Epithelial cell of proximal tubule (primary cell): ENCODE data around the gene RBM17. TPM values are rescaled to one million over a fixed set of nuclear protein-coding genes. Genes with fewer than 3 reads are reported as not detected.
A peak's percentile ranks its signal among the peaks of the same experiment; 100 is the strongest.

Experiments used
- DNase-seq: peaks from one replicate; pipeline ENCODE4 v3.0.0-alpha.2; 2011; ENCODE audit warnings: low read depth
- H3K4me3 ChIP-seq: 2 replicates; pipeline ENCODE4 v1.5.1; 2011; ENCODE audit warnings: low read depth, mild to moderate bottlenecking, low read length
- total RNA-seq: library from RNA; depleted of rRNA; stranded (reverse); fragments of >200 nt; gene quantifications from 2 replicates; pipeline ENCODE4 v1.2.3, GENCODE V29; 2015
- TF ChIP-seq, protein P1 (sequence below): conservative IDR thresholded peaks from 2 replicates; pipeline ENCODE4 v1.5.1; 2012; ENCODE audit warnings: low read depth, mild to moderate bottlenecking, low read length

RBM17 gene
- total RNA-seq, 1 donor from 2014 or later, result 57.3 TPM

GRCh38 chr10:6142644-6143043 lies 53.8 kb downstream of the RBM17 start:
- no peak overlapping the region for H3K4me3 ChIP-seq
- TF ChIP-seq, protein P1, sequence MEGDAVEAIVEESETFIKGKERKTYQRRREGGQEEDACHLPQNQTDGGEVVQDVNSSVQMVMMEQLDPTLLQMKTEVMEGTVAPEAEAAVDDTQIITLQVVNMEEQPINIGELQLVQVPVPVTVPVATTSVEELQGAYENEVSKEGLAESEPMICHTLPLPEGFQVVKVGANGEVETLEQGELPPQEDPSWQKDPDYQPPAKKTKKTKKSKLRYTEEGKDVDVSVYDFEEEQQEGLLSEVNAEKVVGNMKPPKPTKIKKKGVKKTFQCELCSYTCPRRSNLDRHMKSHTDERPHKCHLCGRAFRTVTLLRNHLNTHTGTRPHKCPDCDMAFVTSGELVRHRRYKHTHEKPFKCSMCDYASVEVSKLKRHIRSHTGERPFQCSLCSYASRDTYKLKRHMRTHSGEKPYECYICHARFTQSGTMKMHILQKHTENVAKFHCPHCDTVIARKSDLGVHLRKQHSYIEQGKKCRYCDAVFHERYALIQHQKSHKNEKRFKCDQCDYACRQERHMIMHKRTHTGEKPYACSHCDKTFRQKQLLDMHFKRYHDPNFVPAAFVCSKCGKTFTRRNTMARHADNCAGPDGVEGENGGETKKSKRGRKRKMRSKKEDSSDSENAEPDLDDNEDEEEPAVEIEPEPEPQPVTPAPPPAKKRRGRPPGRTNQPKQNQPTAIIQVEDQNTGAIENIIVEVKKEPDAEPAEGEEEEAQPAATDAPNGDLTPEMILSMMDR, result no peak
- no peak for DNase-seq

- TF ChIP-seq, protein P1, result no peak
- DNase-seq, result no peak
- H3K4me3 ChIP-seq, result no peak overlapping the region
These were observed 54.3 kb downstream of the RBM17 start for GRCh38 chr10:6143181-6143580.

GRCh38 chr10:6144406-6145165 lies 55.8 kb downstream of the RBM17 start:
- no peak for DNase-seq
- peak overlapping the region; percentile 69 for H3K4me3 ChIP-seq
- TF ChIP-seq, protein P1, result no peak

DNA sequence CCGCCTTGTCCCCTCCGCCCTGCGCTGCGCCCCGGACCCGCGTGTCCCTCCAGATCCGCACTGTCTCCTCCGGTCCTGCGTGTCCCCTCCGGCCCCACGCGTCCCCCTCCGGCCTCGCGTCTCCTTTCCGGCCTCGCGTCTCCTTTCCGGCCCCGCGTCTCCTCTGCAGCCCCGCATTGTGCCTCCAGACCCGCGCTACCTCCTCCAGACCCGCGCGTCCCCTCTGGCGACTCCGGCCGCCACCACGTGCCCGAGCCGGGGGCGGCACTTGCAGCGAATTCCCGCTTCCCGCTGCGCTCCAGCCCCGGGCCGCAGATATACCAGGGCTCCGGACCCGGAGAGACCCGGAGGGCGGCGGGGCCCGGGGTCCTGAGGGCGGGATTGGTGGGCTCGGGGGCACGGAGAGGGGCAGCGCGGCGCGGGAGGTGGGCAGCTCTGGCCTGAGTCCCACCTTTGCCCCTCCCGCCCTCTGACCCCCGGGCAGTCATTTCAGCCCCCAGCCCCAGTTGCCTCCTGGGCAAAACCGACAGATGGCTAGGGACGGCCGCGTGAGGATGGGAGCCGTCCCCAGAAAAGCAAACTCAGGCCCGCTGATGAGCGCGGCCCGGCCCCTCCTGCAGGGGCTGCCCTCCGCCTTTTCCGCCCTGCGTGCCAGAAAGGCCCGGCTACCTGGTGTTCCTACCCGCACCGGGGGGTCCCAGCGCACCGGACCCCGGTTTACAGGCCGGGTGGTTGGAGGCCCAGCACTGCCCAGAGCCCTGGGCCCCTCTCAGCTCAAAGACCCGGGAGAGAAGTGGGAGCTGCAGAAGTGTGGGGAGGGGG lies 56.5 kb downstream of the RBM17 start:
- DNase-seq, result no peak
- peak overlapping the region; percentile 69 for H3K4me3 ChIP-seq
- TF ChIP-seq, protein P1, result no peak

GRCh38 chr10:6146013-6146785 lies 57.4 kb downstream of the RBM17 start:
- DNase-seq, result no peak
- TF ChIP-seq, protein P1, result no peak
- peak overlapping the region; percentile 69 for H3K4me3 ChIP-seq

- DNase-seq, result no peak
- TF ChIP-seq, protein P1, result no peak
- peak overlapping the region; percentile 69 for H3K4me3 ChIP-seq
These were observed 58.1 kb downstream of the RBM17 start for GRCh38 chr10:6146921-6147320.
